Fibroblast of lung (primary cell): Measurements from ENCODE around the gene IMMP2L. TPM values are rescaled to one million over a fixed set of nuclear protein-coding genes. Genes with fewer than 3 reads are reported as not detected.

Experiments
- DNase-seq, 2 donors: peaks; one replicate each; pipeline versions ENCODE4 v3.0.0 to v3.0.0-alpha.2; 2010; ENCODE audit warnings: low read depth in 2 of 2
- H2AFZ ChIP-seq: 2 replicates; pipeline ENCODE4 v1.5.1; 2012; ENCODE audit warnings: low read length, control low read depth, inconsistent platforms
- H3K27ac ChIP-seq: 2 replicates; pipeline ENCODE4 v1.5.1; 2011; ENCODE audit warnings: low read length, control low read depth; ENCODE audit not compliant: insufficient read depth
- H3K27me3 ChIP-seq: 2 replicates; pipeline ENCODE4 v1.5.1; 2011; ENCODE audit warnings: mild to moderate bottlenecking, low read length; ENCODE audit not compliant: control insufficient read depth, insufficient read depth
- H3K36me3 ChIP-seq: 2 replicates; pipeline ENCODE4 v1.5.1; 2011; ENCODE audit warnings: low read length; ENCODE audit not compliant: control insufficient read depth, insufficient read depth
- H3K4me1 ChIP-seq: 2 replicates; pipeline ENCODE4 v1.5.1; 2011; ENCODE audit warnings: low read length; ENCODE audit not compliant: control insufficient read depth, insufficient read depth; ENCODE audit errors: extremely low read depth
- H3K4me2 ChIP-seq: 2 replicates; pipeline ENCODE4 v1.5.1; 2011; ENCODE audit warnings: low read length, control low read depth; ENCODE audit not compliant: insufficient read depth; ENCODE audit errors: extremely low read depth
- H3K4me3 ChIP-seq, 4 experiments: fragments of 200-600 bp in 1 of 4; sonication (generic) in 1 of 4; replicated peaks in 1 of 4; 2 replicates each; pipeline ENCODE4 v1.5.1; 2011 to 2016; ENCODE audit warnings: low read length in 4 of 4, low read depth in 3 of 4, mild to moderate bottlenecking in 3 of 4, control low read depth in 2 of 4, inconsistent platforms in 1 of 4, mixed read lengths in 1 of 4; ENCODE audit not compliant: insufficient read depth in 1 of 4; ENCODE audit errors: control extremely low read depth in 1 of 4
- H3K79me2 ChIP-seq: 2 replicates; pipeline ENCODE4 v1.5.1; 2012; ENCODE audit warnings: mild to moderate bottlenecking, low read length, inconsistent platforms; ENCODE audit not compliant: control insufficient read depth, insufficient read depth
- H3K9ac ChIP-seq: 2 replicates; pipeline ENCODE4 v1.5.1; 2011; ENCODE audit warnings: mild to moderate bottlenecking, low read length, control low read depth; ENCODE audit not compliant: insufficient read depth
- H3K9me3 ChIP-seq: 2 replicates; pipeline ENCODE4 v1.5.1; 2012; ENCODE audit warnings: low read depth, low read length; ENCODE audit not compliant: control insufficient read depth, insufficient read depth
- H4K20me1 ChIP-seq: 2 replicates; pipeline ENCODE4 v1.5.1; 2011; ENCODE audit warnings: low read length; ENCODE audit not compliant: control insufficient read depth, insufficient read depth; ENCODE audit errors: extremely low read depth
- EZH2 ChIP-seq: IDR thresholded peaks from 2 replicates; pipeline ENCODE4 v1.5.1; 2012; ENCODE audit warnings: low read length, control low read depth, mild to moderate bottlenecking; ENCODE audit errors: missing control alignments
- polyA plus RNA-seq, 2 donors: library from polyadenylated mRNA; depleted of rRNA in 1 of 2; stranded (reverse) in 1 of 2; unstranded in 1 of 2; fragments of >200 nt; gene quantifications; 2 replicates each; pipeline ENCODE4 v1.2.1, GENCODE V29; 2011 to 2012; ENCODE audit warnings: missing spikeins in 1 of 2
- total RNA-seq: library from RNA; depleted of rRNA; stranded (reverse); fragments of >200 nt; gene quantifications from 2 replicates; pipeline ENCODE4 v1.2.1, GENCODE V29; 2014
- TF ChIP-seq, protein P1 (sequence below), 2 donors: IDR thresholded peaks in 1 of 2; conservative IDR thresholded peaks in 1 of 2; 1 replicate in 1 of 2; 2 replicates in 1 of 2; pipeline ENCODE4 v1.5.1; 2011 to 2012; ENCODE audit warnings: low read length in 2 of 2, control low read depth in 1 of 2, inconsistent platforms in 1 of 2, low read depth in 1 of 2, mild to moderate bottlenecking in 1 of 2

IMMP2L gene
- total and polyA plus RNA-seq, 2 donors (not counting 1 experiment from before 2014, with no cell fraction given), result 6.9 to 14.4 TPM

GRCh38 chr7:111224354-111225231 is 337.7 kb downstream of the IMMP2L start:
- TF ChIP-seq EZH2, result no peak
- TF ChIP-seq, protein P1, sequence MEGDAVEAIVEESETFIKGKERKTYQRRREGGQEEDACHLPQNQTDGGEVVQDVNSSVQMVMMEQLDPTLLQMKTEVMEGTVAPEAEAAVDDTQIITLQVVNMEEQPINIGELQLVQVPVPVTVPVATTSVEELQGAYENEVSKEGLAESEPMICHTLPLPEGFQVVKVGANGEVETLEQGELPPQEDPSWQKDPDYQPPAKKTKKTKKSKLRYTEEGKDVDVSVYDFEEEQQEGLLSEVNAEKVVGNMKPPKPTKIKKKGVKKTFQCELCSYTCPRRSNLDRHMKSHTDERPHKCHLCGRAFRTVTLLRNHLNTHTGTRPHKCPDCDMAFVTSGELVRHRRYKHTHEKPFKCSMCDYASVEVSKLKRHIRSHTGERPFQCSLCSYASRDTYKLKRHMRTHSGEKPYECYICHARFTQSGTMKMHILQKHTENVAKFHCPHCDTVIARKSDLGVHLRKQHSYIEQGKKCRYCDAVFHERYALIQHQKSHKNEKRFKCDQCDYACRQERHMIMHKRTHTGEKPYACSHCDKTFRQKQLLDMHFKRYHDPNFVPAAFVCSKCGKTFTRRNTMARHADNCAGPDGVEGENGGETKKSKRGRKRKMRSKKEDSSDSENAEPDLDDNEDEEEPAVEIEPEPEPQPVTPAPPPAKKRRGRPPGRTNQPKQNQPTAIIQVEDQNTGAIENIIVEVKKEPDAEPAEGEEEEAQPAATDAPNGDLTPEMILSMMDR (conservative IDR thresholded peaks at IDR 0.05 in 1 of 2, IDR thresholded peaks at IDR 0.05 in 1 of 2; ENCODE audit: low read depth in 1 of 2, low read length in 2 of 2), result no peak
- Histone ChIP-seq H3K4me2 (no peak overlapping the region), H3K4me1 (no peaks in the 10 kb centered on the region), H3K9me3 (no peaks in the 10 kb centered on the region), H3K36me3 (no peaks in the 10 kb centered on the region), H3K4me3 (no peak overlapping the region), H3K79me2 (no peaks in the 10 kb centered on the region), H3K27ac (no peak overlapping the region), H4K20me1 (no peaks in the 10 kb centered on the region), H3K27me3 (no peaks in the 10 kb centered on the region), H3K9ac (no peak overlapping the region), H2AFZ (no peak overlapping the region)
- no peak for DNase-seq

DNA sequence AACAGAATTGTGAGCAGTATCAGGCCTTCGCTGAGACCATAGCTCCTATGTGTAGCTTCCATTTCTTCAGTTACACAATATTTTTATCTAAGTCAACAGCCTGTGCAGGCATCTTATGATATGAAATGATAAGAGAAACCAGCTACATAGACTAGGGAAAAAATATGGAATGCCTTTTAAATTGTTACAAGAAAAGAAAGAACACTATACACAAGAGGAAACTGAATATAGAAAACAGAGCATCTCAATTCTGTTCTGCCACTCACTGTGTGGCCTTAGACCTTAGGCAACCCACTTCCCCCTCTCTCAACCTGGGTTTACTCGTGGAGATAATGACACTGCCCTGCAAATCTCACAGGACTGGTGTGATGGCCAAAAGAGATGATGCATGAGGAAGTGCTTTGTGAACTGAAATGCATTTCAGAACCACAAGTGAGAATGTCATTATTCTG is 338.5 kb downstream of the IMMP2L start:
- Histone ChIP-seq H3K36me3 (no peaks in the 10 kb centered on the region), H3K27me3 (no peaks in the 10 kb centered on the region), H3K79me2 (no peaks in the 10 kb centered on the region), H2AFZ (no peak overlapping the region), H3K4me1 (no peaks in the 10 kb centered on the region), H4K20me1 (no peaks in the 10 kb centered on the region), H3K9ac (no peak overlapping the region), H3K4me2 (no peak overlapping the region), H3K9me3 (no peaks in the 10 kb centered on the region), H3K27ac (no peak overlapping the region), H3K4me3 (no peak overlapping the region)
- TF ChIP-seq, protein P1 (conservative IDR thresholded peaks at IDR 0.05 in 1 of 2, IDR thresholded peaks at IDR 0.05 in 1 of 2; ENCODE audit: low read depth in 1 of 2, low read length in 2 of 2), result no peak
- TF ChIP-seq EZH2, result no peak
- DNase-seq, result no peak

DNA sequence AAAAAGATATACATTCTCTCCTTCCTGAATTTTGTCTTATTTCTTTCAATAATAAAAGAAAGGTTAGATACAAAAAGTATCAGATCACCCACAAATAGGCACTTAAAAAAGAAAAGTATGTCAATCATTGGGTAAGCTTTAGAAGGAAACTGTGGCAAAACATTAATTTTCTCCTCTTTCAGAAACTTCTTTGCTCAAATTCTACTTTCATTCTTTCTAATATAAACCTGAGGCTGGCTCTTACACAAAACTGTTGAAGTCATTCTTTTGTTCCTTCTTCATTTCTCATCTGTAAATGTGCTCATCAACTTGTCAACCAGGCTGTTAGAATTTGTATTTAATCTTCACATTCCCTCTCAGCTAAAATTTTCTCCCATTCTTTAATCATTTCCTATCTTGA is 346.7 kb downstream of the IMMP2L start:
- H3K79me2 ChIP-seq, result no peaks in the 10 kb centered on the region
- TF ChIP-seq EZH2, result no peak
- no peaks in the 10 kb centered on the region for H3K36me3 ChIP-seq
- DNase-seq, result no peak
- H3K4me2 ChIP-seq, result no peak overlapping the region
- H3K9me3 ChIP-seq, result no peaks in the 10 kb centered on the region
- no peak overlapping the region for H3K4me3 ChIP-seq
- no peaks in the 10 kb centered on the region for H4K20me1 ChIP-seq
- no peak overlapping the region for H3K27ac ChIP-seq
- H2AFZ ChIP-seq, result no peak overlapping the region
- no peaks in the 10 kb centered on the region for H3K27me3 ChIP-seq
- H3K9ac ChIP-seq, result no peak overlapping the region
- H3K4me1 ChIP-seq, result no peaks in the 10 kb centered on the region
